Measurements from ENCODE around the gene MAP3K15. TPM values are rescaled to one million over a fixed set of nuclear protein-coding genes. Genes with fewer than 3 reads are reported as not detected.
A peak's percentile ranks its signal among the peaks of the same experiment; 100 is the strongest.

The MAP3K15 gene
- total and polyA plus RNA-seq, 10 of the 15 experiments (the other 5 are each of a cell fraction or from before 2014, with no cell fraction given), result 0.03 to 0.16 TPM; not detected in 8

DNA sequence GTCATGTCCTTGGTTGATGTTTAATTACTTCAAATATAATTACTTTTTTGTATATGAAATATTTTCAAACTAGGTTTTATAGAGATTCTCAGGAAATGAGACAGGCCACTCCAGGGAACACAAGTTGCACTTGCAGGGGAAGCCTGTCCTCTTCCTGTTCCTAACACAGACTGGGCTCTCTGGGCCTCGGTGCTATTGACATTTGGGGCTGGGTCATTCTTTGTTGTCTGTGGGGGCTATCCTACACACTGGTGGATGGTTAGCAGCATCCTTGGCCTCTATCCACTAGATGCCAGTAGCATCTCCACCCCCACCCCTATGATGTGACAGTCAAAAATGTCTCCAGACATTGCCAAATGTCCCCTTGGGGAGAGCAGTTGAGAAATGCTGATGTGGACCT lies 49.3 kb upstream of the MAP3K15 start:
- ChIA-PET SMC1A (ENCODE audit: uncharacterized antibody, unreplicated experiment) (no interaction called here), POLR2A (no interaction called here), CTCF (no interaction called here), RAD21 (ENCODE audit: unreplicated experiment) (no interaction called here)
- in situ Hi-C loops (cut with MboI) (no loop called here), intact Hi-C loops (cut with micrococcal nuclease; ENCODE audit: unreplicated experiment) (no loop called here)
- H4K20me1 ChIP-seq (ENCODE audit: control insufficient read depth, insufficient read depth), result no peaks in the 10 kb centered on the region; the same call in 1 of the 2 replicates
- no peak for ATAC-seq
- H3K4me1 ChIP-seq (ENCODE audit: control insufficient read depth, insufficient read depth, low read length), result peaks cover 22% of the 10 kb centered on the region
- H3K27me3 ChIP-seq (replicated peaks in 1 of 2; ENCODE audit: control insufficient read depth in 2 of 2, insufficient read depth in 2 of 2, low read length in 1 of 2), result no peaks in the 10 kb centered on the region
- H3K9me3 ChIP-seq (replicated peaks; ENCODE audit: control insufficient read depth, insufficient read depth, low read length), result no peaks in the 10 kb centered on the region
- DNase-seq (ENCODE audit: low read depth, low spot score), result no peak
- peak overlapping the region; percentile 12; the same call in 1 of the 2 replicates for H3K27ac ChIP-seq (ENCODE audit: control insufficient read depth, insufficient read depth)
- no peak overlapping the region for H3K9ac ChIP-seq (ENCODE audit: control insufficient read depth, insufficient read depth, low read length)
- 0% methylated on average over 1 of the region's 1 CpG for WGBS (ENCODE audit: insufficient coverage, insufficient replicate concordance, low lambda C conversion rate, missing lambda C conversion rate)
- no peak overlapping the region for H3K4me3 ChIP-seq
- no peak overlapping the region for H3K4me2 ChIP-seq (ENCODE audit: control insufficient read depth, insufficient read depth)
- BruUV-seq (replicated peaks), result no TSS peak
- H3K36me3 ChIP-seq (ENCODE audit: control insufficient read depth in 2 of 2, insufficient read depth in 2 of 2, low read length in 1 of 2), result peaks cover 3% of the 10 kb centered on the region in 2 experiments; a peak in 3 of 4 replicates
- TF ChIP-seq ZNF207 (IDR thresholded peaks at IDR 0.05; ENCODE audit: borderline replicate concordance), result no peak
- no peaks in the 10 kb centered on the region for H3K79me2 ChIP-seq (ENCODE audit: control insufficient read depth, insufficient read depth, low read length)
- FAIRE-seq, result no peak
- no peak overlapping the region for H2AFZ ChIP-seq (ENCODE audit: control insufficient read depth, low read depth, low read length)

GRCh38 chrX:19563746-19564145 lies 48.4 kb upstream of the MAP3K15 start:
- no peaks in the 10 kb centered on the region for H3K79me2 ChIP-seq (ENCODE audit: control insufficient read depth, insufficient read depth, low read length)
- ChIA-PET SMC1A (ENCODE audit: uncharacterized antibody, unreplicated experiment) (no interaction called here), CTCF (interaction anchor here (0.8 kb wide), 1 partner anchor 183 kb away, joined by 3 read pairs; no protein-coding TSS in a partner anchor), POLR2A (no interaction called here), RAD21 (ENCODE audit: unreplicated experiment) (no interaction called here)
- ATAC-seq (peak; percentile 52), FAIRE-seq (no peak), DNase-seq (ENCODE audit: low read depth, low spot score) (no peak)
- H3K27ac ChIP-seq (ENCODE audit: control insufficient read depth, insufficient read depth), result peak overlapping the region; percentile 47
- no peaks in the 10 kb centered on the region for H3K9me3 ChIP-seq (replicated peaks; ENCODE audit: control insufficient read depth, insufficient read depth, low read length)
- H3K9ac ChIP-seq (ENCODE audit: control insufficient read depth, insufficient read depth, low read length), result no peak overlapping the region
- H4K20me1 ChIP-seq (ENCODE audit: control insufficient read depth, insufficient read depth), result no peaks in the 10 kb centered on the region; the same call in 1 of the 2 replicates
- peaks cover 3% of the 10 kb centered on the region in 2 experiments; a peak in 3 of 4 replicates for H3K36me3 ChIP-seq (ENCODE audit: control insufficient read depth in 2 of 2, insufficient read depth in 2 of 2, low read length in 1 of 2)
- intact Hi-C loops (cut with micrococcal nuclease; ENCODE audit: unreplicated experiment), result no loop called here
- in situ Hi-C loops (cut with MboI), result no loop called here
- H3K4me3 ChIP-seq, result no peak overlapping the region; the same call in 1 of the 2 replicates
- H3K4me1 ChIP-seq (ENCODE audit: control insufficient read depth, insufficient read depth, low read length), result peaks cover 22% of the 10 kb centered on the region
- BruUV-seq (replicated peaks), result no TSS peak
- no peak overlapping the region for H2AFZ ChIP-seq (ENCODE audit: control insufficient read depth, low read depth, low read length)
- H3K4me2 ChIP-seq (ENCODE audit: control insufficient read depth, insufficient read depth), result peak overlapping the region; percentile 7; the same call in 1 of the 2 replicates
- 33% methylated on average over 6 of the region's 6 CpGs for WGBS (ENCODE audit: insufficient coverage, insufficient replicate concordance, low lambda C conversion rate, missing lambda C conversion rate)
- no peaks in the 10 kb centered on the region for H3K27me3 ChIP-seq (replicated peaks in 1 of 2; ENCODE audit: control insufficient read depth in 2 of 2, insufficient read depth in 2 of 2, low read length in 1 of 2)
- TF ChIP-seq TAF1 (IDR thresholded peaks at IDR 0.05; ENCODE audit: borderline replicate concordance, low read depth, low read length) (no peak), FOXM1 (IDR thresholded peaks at IDR 0.05; ENCODE audit: low read depth, low read length) (no peak), FOXK2 (IDR thresholded peaks at IDR 0.05) (no peak), NBN (IDR thresholded peaks at IDR 0.05) (no peak), BCLAF1 (IDR thresholded peaks at IDR 0.05) (no peak), ATF2 (IDR thresholded peaks at IDR 0.05; ENCODE audit: low read length) (no peak), ETV6 (conservative IDR thresholded peaks at IDR 0.05 in 1 of 2, IDR thresholded peaks at IDR 0.05 in 1 of 2; ENCODE audit: borderline replicate concordance in 1 of 2, low read depth in 1 of 2) (no peak), KLF5 (IDR thresholded peaks at IDR 0.05; ENCODE audit: partially characterized antibody) (no peak), JUNB (IDR thresholded peaks at IDR 0.05) (no peak; the same call in 1 of the 2 replicates), CBFB (IDR thresholded peaks at IDR 0.05; ENCODE audit: low read depth) (no peak), BMI1 (IDR thresholded peaks at IDR 0.05; ENCODE audit: borderline replicate concordance) (no peak)
